Immature natural killer cell (primary cell): ENCODE results near the gene TUBB1. TPM values are rescaled to one million over a fixed set of nuclear protein-coding genes. Genes with fewer than 3 reads are reported as not detected.

Source experiments
- DNase-seq, 3 donors: peaks; one replicate each; pipeline ENCODE4 v3.0.0; 2022; ENCODE audit warnings: mixed read lengths in 1 of 3
- H3K27ac Mint-ChIP-seq, 6 donors: one replicate each; pipeline ENCODE4 v1.8.0; 2020; ENCODE audit warnings: mixed read lengths in 6 of 6, mild to moderate bottlenecking in 5 of 6, inconsistent platforms in 4 of 6, moderate library complexity in 3 of 6
- H3K27me3 Mint-ChIP-seq, 3 donors: one replicate each; pipeline ENCODE4 v1.8.0; 2020 to 2021; ENCODE audit warnings: low read depth in 3 of 3, mild to moderate bottlenecking in 3 of 3, mixed read lengths in 3 of 3, moderate library complexity in 3 of 3, inconsistent platforms in 1 of 3
- H3K36me3 Mint-ChIP-seq, 3 donors: one replicate each; pipeline ENCODE4 v1.8.0; 2020; ENCODE audit warnings: mixed read lengths in 3 of 3, inconsistent platforms in 2 of 3, mild to moderate bottlenecking in 2 of 3
- H3K4me1 Mint-ChIP-seq, 2 donors: one replicate each; pipeline ENCODE4 v1.8.0; 2020; ENCODE audit warnings: inconsistent platforms in 2 of 2, mild to moderate bottlenecking in 2 of 2, mixed read lengths in 2 of 2, moderate library complexity in 1 of 2
- H3K4me3 Mint-ChIP-seq, 5 donors: one replicate each; pipeline ENCODE4 v1.8.0; 2020; ENCODE audit warnings: mild to moderate bottlenecking in 5 of 5, mixed read lengths in 5 of 5, inconsistent platforms in 3 of 5, moderate library complexity in 3 of 5
- H3K9me3 Mint-ChIP-seq, 6 donors: one replicate each; pipeline ENCODE4 v1.8.0; 2020; ENCODE audit warnings: mild to moderate bottlenecking in 6 of 6, mixed read lengths in 6 of 6, inconsistent platforms in 4 of 6, moderate library complexity in 3 of 6
- polyA plus RNA-seq, 3 donors: library from polyadenylated mRNA; unstranded; fragments of 300-500 nt; fragmentation: Illumina TruSeq; gene quantifications; one replicate each; pipeline ENCODE4 v1.2.3, GENCODE V29; 2021

TUBB1 gene
- polyA plus RNA-seq, 3 donors from 2014 or later, result 2.6 to 22.5 (median 4.3) TPM

- peak overlapping the region in 1 of 6 donors; percentile 22 for H3K27ac Mint-ChIP-seq
- H3K36me3 Mint-ChIP-seq, result peaks cover 24 to 53% (median 25%) of the 10 kb centered on the region in 3 donors
- H3K9me3 Mint-ChIP-seq, result no peaks in the 10 kb centered on the region
- H3K4me1 Mint-ChIP-seq, result no peaks in the 10 kb centered on the region
- no peak overlapping the region for H3K4me3 Mint-ChIP-seq
- no peak for DNase-seq
- H3K27me3 Mint-ChIP-seq, result peaks cover 0 to 1% (median 0%) of the 10 kb centered on the region in 3 donors
These were observed 25.6 kb upstream of the TUBB1 start for GRCh38 chr20:58993332-58994248.

GRCh38 chr20:58994390-58995159 lies 24.7 kb upstream of the TUBB1 start:
- Mint-ChIP-seq H3K4me1 (no peaks in the 10 kb centered on the region), H3K4me3 (no peak overlapping the region), H3K27ac (peak overlapping the region in 1 of 6 donors; percentile 22), H3K36me3 (peaks cover 18 to 45% (median 18%) of the 10 kb centered on the region in 3 donors), H3K27me3 (peaks cover 0 to 3% (median 0%) of the 10 kb centered on the region in 3 donors), H3K9me3 (no peaks in the 10 kb centered on the region)
- DNase-seq, result no peak

GRCh38 chr20:58995461-58996225 lies 23.6 kb upstream of the TUBB1 start:
- peak overlapping the region in 2 of 6 donors; percentile 34 to 63 for H3K27ac Mint-ChIP-seq

GRCh38 chr20:58996226-58996611 lies 23.0 kb upstream of the TUBB1 start:
- peaks cover 15 to 40% (median 15%) of the 10 kb centered on the region in 3 donors for H3K36me3 Mint-ChIP-seq
- no peak for DNase-seq
- H3K27me3 Mint-ChIP-seq, result peaks cover 0 to 3% (median 0%) of the 10 kb centered on the region in 3 donors
- H3K4me1 Mint-ChIP-seq, result no peaks in the 10 kb centered on the region
- H3K9me3 Mint-ChIP-seq, result no peaks in the 10 kb centered on the region
- H3K4me3 Mint-ChIP-seq, result no peak overlapping the region
- H3K27ac Mint-ChIP-seq, result no peak overlapping the region

More at GRCh38 chr20:58995461-58996225, 23.6 kb upstream of the TUBB1 start:
- Mint-ChIP-seq H3K4me1 (no peaks in the 10 kb centered on the region), H3K4me3 (no peak overlapping the region), H3K36me3 (peaks cover 15 to 42% (median 15%) of the 10 kb centered on the region in 3 donors), H3K27me3 (peaks cover 0 to 3% (median 0%) of the 10 kb centered on the region in 3 donors), H3K9me3 (no peaks in the 10 kb centered on the region)
- no peak for DNase-seq

GRCh38 chr20:58997141-58997770 lies 22.0 kb upstream of the TUBB1 start:
- peak overlapping the region in 1 of 6 donors; percentile 45 for H3K27ac Mint-ChIP-seq

GRCh38 chr20:58998656-58999055 lies 20.6 kb upstream of the TUBB1 start:
- Mint-ChIP-seq H3K27ac (no peak overlapping the region), H3K4me1 (peaks cover 7 to 8% of the 10 kb centered on the region in 2 donors), H3K36me3 (peaks cover 8 to 23% (median 11%) of the 10 kb centered on the region in 3 donors), H3K4me3 (no peak overlapping the region), H3K27me3 (peaks cover 0 to 1% (median 0%) of the 10 kb centered on the region in 3 donors), H3K9me3 (no peaks in the 10 kb centered on the region)
- no peak for DNase-seq

More at GRCh38 chr20:58997141-58997770, 22.0 kb upstream of the TUBB1 start:
- H3K36me3 Mint-ChIP-seq, result peaks cover 8 to 33% (median 11%) of the 10 kb centered on the region in 3 donors
- H3K4me1 Mint-ChIP-seq, result peaks cover 0 to under 1% of the 10 kb centered on the region in 2 donors
- H3K4me3 Mint-ChIP-seq, result no peak overlapping the region
- H3K9me3 Mint-ChIP-seq, result no peaks in the 10 kb centered on the region
- peaks cover 0 to 1% (median 0%) of the 10 kb centered on the region in 3 donors for H3K27me3 Mint-ChIP-seq
- DNase-seq, result no peak

GRCh38 chr20:59000326-59000725 lies 18.9 kb upstream of the TUBB1 start:
- H3K9me3 Mint-ChIP-seq, result no peaks in the 10 kb centered on the region
- peaks cover 6 to 18% (median 8%) of the 10 kb centered on the region in 3 donors for H3K36me3 Mint-ChIP-seq
- DNase-seq, result no peak
- H3K27me3 Mint-ChIP-seq, result peaks cover 0 to 2% (median 1%) of the 10 kb centered on the region in 3 donors
- H3K4me3 Mint-ChIP-seq, result no peak overlapping the region
- H3K27ac Mint-ChIP-seq, result no peak overlapping the region
- H3K4me1 Mint-ChIP-seq, result peaks cover 23 to 24% of the 10 kb centered on the region in 2 donors

- H3K4me1 Mint-ChIP-seq, result peaks cover 31 to 32% of the 10 kb centered on the region in 2 donors
- peaks cover 0 to 12% (median 3%) of the 10 kb centered on the region in 3 donors for H3K36me3 Mint-ChIP-seq
- H3K27me3 Mint-ChIP-seq, result peaks cover 0 to 2% (median 1%) of the 10 kb centered on the region in 3 donors
- DNase-seq, result no peak
- no peak overlapping the region for H3K27ac Mint-ChIP-seq
- H3K4me3 Mint-ChIP-seq, result no peak overlapping the region
- no peaks in the 10 kb centered on the region for H3K9me3 Mint-ChIP-seq
These were observed 18.2 kb upstream of the TUBB1 start for GRCh38 chr20:59001068-59001448.

GRCh38 chr20:59001449-59002171 lies 17.6 kb upstream of the TUBB1 start:
- no peaks in the 10 kb centered on the region for H3K9me3 Mint-ChIP-seq
- peaks cover 0 to 10% (median 2%) of the 10 kb centered on the region in 3 donors for H3K36me3 Mint-ChIP-seq
- H3K27me3 Mint-ChIP-seq, result peaks cover 0 to 2% (median 1%) of the 10 kb centered on the region in 3 donors
- H3K27ac Mint-ChIP-seq, result no peak overlapping the region
- DNase-seq, result no peak
- peaks cover 33 to 34% of the 10 kb centered on the region in 2 donors for H3K4me1 Mint-ChIP-seq
- no peak overlapping the region for H3K4me3 Mint-ChIP-seq

- Mint-ChIP-seq H3K27ac (peak overlapping the region in 1 of 6 donors; percentile 53), H3K9me3 (no peaks in the 10 kb centered on the region), H3K36me3 (peaks cover 0 to 4% (median 0%) of the 10 kb centered on the region in 3 donors), H3K4me3 (no peak overlapping the region), H3K4me1 (peaks cover 33 to 34% of the 10 kb centered on the region in 2 donors), H3K27me3 (peaks cover 0 to 2% (median 1%) of the 10 kb centered on the region in 3 donors)
- no peak for DNase-seq
These were observed 16.8 kb upstream of the TUBB1 start for GRCh38 chr20:59002388-59002787.

- Mint-ChIP-seq H3K36me3 (no peaks in the 10 kb centered on the region), H3K27me3 (peaks cover 0 to 2% (median 1%) of the 10 kb centered on the region in 3 donors), H3K27ac (peak overlapping the region in 2 of 6 donors; percentile 24 to 53), H3K4me3 (no peak overlapping the region), H3K9me3 (no peaks in the 10 kb centered on the region), H3K4me1 (peaks cover 33 to 36% of the 10 kb centered on the region in 2 donors)
- DNase-seq, result no peak
These were observed 16.3 kb upstream of the TUBB1 start for GRCh38 chr20:59002874-59003399.
